NAMALWA (cell line): ENCODE measurements around the gene TUBB.

Experiments
- DNase-seq: peaks from one replicate; pipeline ENCODE4 v3.0.0-alpha.2; 2015; ENCODE audit warnings: low spot score

TUBB gene

GRCh38 chr6:30687659-30688431 is 32.3 kb upstream of the TUBB start:
- DNase-seq: peak; percentile 42

- DNase-seq: peak; percentile 70
Observed at GRCh38 chr6:30688569-30688968, 31.6 kb upstream of the TUBB start.

GRCh38 chr6:30689022-30689865 is 30.9 kb upstream of the TUBB start:
- peak; percentile 36 for DNase-seq

GRCh38 chr6:30689985-30690384 is 30.2 kb upstream of the TUBB start:
- no peak for DNase-seq

GRCh38 chr6:30690403-30691207 is 29.5 kb upstream of the TUBB start, which contains the start of gene NRM:
NRM (minus strand) TSS chr6:30690984; CDS start chr6:30690974, 10 bp downstream.
- peak; percentile 79 for DNase-seq

- DNase-seq: peak; percentile 31
Observed at GRCh38 chr6:30691208-30691847, 28.8 kb upstream of the TUBB start.

GRCh38 chr6:30696432-30696831 is 23.7 kb upstream of the TUBB start:
- DNase-seq: no peak

GRCh38 chr6:30700340-30700739 is 19.8 kb upstream of the TUBB start:
- DNase-seq: no peak

GRCh38 chr6:30703011-30703410 is 17.1 kb upstream of the TUBB start:
- no peak for DNase-seq

- DNase-seq: no peak
Observed at GRCh38 chr6:30703821-30704220, 16.3 kb upstream of the TUBB start.

- no peak for DNase-seq
Observed at GRCh38 chr6:30705620-30706019, 14.5 kb upstream of the TUBB start.

- DNase-seq: no peak
Observed at GRCh38 chr6:30707281-30707850, 12.8 kb upstream of the TUBB start.

- no peak for DNase-seq
Observed at GRCh38 chr6:30709101-30709868, 10.9 kb upstream of the TUBB start.

- no peak for DNase-seq
Observed at GRCh38 chr6:30711758-30712380, 8.3 kb upstream of the TUBB start.

- DNase-seq: no peak
Observed at GRCh38 chr6:30712441-30712945, 7.7 kb upstream of the TUBB start.

- DNase-seq: no peak
Observed at GRCh38 chr6:30714263-30714662, 5.9 kb upstream of the TUBB start.

GRCh38 chr6:30716879-30717128 is 3.3 kb upstream of the TUBB start:
- DNase-seq: no peak

GRCh38 chr6:30717129-30717844 is 2.9 kb upstream of the TUBB start, which contains the start of gene MDC1:
MDC1 (minus strand) TSS chr6:30717281; CDS start chr6:30715175, 2,106 bp downstream.
- peak; percentile 100 for DNase-seq
